ENCODE measurements around the gene KIAA1217. TPM values are rescaled to one million over a fixed set of nuclear protein-coding genes. Genes with fewer than 3 reads are reported as not detected.

KIAA1217 gene
- polyA plus RNA-seq, 1 donor from 2014 or later, result 0.22 TPM

- Histone ChIP-seq H4K20me1 (ENCODE audit: insufficient read depth) (no peaks in the 10 kb centered on the region), H3K27ac (ENCODE audit: low read length) (no peak overlapping the region), H2AFZ (ENCODE audit: low read depth, low read length) (no peak overlapping the region), H3K9me3 (ENCODE audit: low read length) (no peaks in the 10 kb centered on the region), H3K9ac (ENCODE audit: low read length) (no peak overlapping the region), H3K4me2 (ENCODE audit: low read length) (no peak overlapping the region), H3K27me3 (ENCODE audit: insufficient read depth, low read depth, low read length) (no peaks in the 10 kb centered on the region), H3K79me2 (replicated peaks; ENCODE audit: insufficient read depth, low read length) (no peaks in the 10 kb centered on the region), H3K9me2 (ENCODE audit: insufficient read depth, low read length) (no peaks in the 10 kb centered on the region), H3F3A (ENCODE audit: insufficient read depth, low read length, poor library complexity, severe bottlenecking) (no peaks in the 10 kb centered on the region), H3K4me3 (ENCODE audit: low read length) (no peak overlapping the region), H3K36me3 (ENCODE audit: insufficient read depth, low read length) (no peaks in the 10 kb centered on the region)
- TF ChIP-seq SMC3 (conservative IDR thresholded peaks at IDR 0.05; ENCODE audit: poor library complexity) (no peak), MXI1 (conservative IDR thresholded peaks at IDR 0.05; ENCODE audit: poor library complexity, severe bottlenecking) (no peak), TAF1 (IDR thresholded peaks at IDR 0.05; ENCODE audit: low read depth) (no peak), EZH2 (IDR thresholded peaks at IDR 0.05; ENCODE audit: borderline replicate concordance, insufficient read depth, low read length, poor library complexity, severe bottlenecking) (no peak), REST (IDR thresholded peaks at IDR 0.05; ENCODE audit: borderline replicate concordance) (no peak), POLR2AphosphoS5 (IDR thresholded peaks at IDR 0.05) (no peak), CTCF (IDR thresholded peaks at IDR 0.05; ENCODE audit: poor library complexity, severe bottlenecking) (no peak), RAD21 (conservative IDR thresholded peaks at IDR 0.05) (no peak), EP300 (conservative IDR thresholded peaks at IDR 0.05; ENCODE audit: poor library complexity, severe bottlenecking) (no peak)
Observed at GRCh38 chr10:24320373-24320772, 111.4 kb downstream of the KIAA1217 start.

- no peaks in the 10 kb centered on the region for H4K20me1 ChIP-seq (ENCODE audit: insufficient read depth)
- H3K4me2 ChIP-seq (ENCODE audit: low read length), result no peak overlapping the region
- no peaks in the 10 kb centered on the region for H3K9me2 ChIP-seq (ENCODE audit: insufficient read depth, low read length)
- TF ChIP-seq SMC3 (conservative IDR thresholded peaks at IDR 0.05; ENCODE audit: poor library complexity), result no peak
- no peak for TF ChIP-seq MXI1 (conservative IDR thresholded peaks at IDR 0.05; ENCODE audit: poor library complexity, severe bottlenecking)
- no peak for TF ChIP-seq CTCF (IDR thresholded peaks at IDR 0.05; ENCODE audit: poor library complexity, severe bottlenecking)
- no peak for TF ChIP-seq EP300 (conservative IDR thresholded peaks at IDR 0.05; ENCODE audit: poor library complexity, severe bottlenecking)
- no peak for TF ChIP-seq EZH2 (IDR thresholded peaks at IDR 0.05; ENCODE audit: borderline replicate concordance, insufficient read depth, low read length, poor library complexity, severe bottlenecking)
- no peak for TF ChIP-seq TAF1 (IDR thresholded peaks at IDR 0.05; ENCODE audit: low read depth)
- TF ChIP-seq POLR2AphosphoS5 (IDR thresholded peaks at IDR 0.05), result no peak
- no peak for TF ChIP-seq REST (IDR thresholded peaks at IDR 0.05; ENCODE audit: borderline replicate concordance)
- no peak for TF ChIP-seq RAD21 (conservative IDR thresholded peaks at IDR 0.05)
- H3K27ac ChIP-seq (ENCODE audit: low read length), result no peak overlapping the region
- no peaks in the 10 kb centered on the region for H3K79me2 ChIP-seq (replicated peaks; ENCODE audit: insufficient read depth, low read length)
- H3K4me3 ChIP-seq (ENCODE audit: low read length), result no peak overlapping the region
- no peaks in the 10 kb centered on the region for H3K36me3 ChIP-seq (ENCODE audit: insufficient read depth, low read length)
- no peak overlapping the region for H2AFZ ChIP-seq (ENCODE audit: low read depth, low read length)
- H3K9me3 ChIP-seq (ENCODE audit: low read length), result no peaks in the 10 kb centered on the region
- no peaks in the 10 kb centered on the region for H3K27me3 ChIP-seq (ENCODE audit: insufficient read depth, low read depth, low read length)
- no peaks in the 10 kb centered on the region for H3F3A ChIP-seq (ENCODE audit: insufficient read depth, low read length, poor library complexity, severe bottlenecking)
- H3K9ac ChIP-seq (ENCODE audit: low read length), result no peak overlapping the region
Observed at GRCh38 chr10:24324651-24325050, 115.7 kb downstream of the KIAA1217 start.
